Measurements from ENCODE around the gene TSPAN17.
"Not testable (repeated sequence)": the region's sequence is repeated elsewhere in the genome, so short reads cannot be mapped to it uniquely, and the experiment has no call there.

The TSPAN17 gene, protein sequence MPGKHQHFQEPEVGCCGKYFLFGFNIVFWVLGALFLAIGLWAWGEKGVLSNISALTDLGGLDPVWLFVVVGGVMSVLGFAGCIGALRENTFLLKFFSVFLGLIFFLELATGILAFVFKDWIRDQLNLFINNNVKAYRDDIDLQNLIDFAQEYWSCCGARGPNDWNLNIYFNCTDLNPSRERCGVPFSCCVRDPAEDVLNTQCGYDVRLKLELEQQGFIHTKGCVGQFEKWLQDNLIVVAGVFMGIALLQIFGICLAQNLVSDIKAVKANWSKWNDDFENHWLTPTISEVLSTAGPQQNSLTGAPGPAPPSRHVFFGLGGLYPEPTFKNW

GRCh38 chr5:176647030-176647842 lies at the start of gene TSPAN17:
TSPAN17 (plus strand) TSS chr5:176647484; CDS start chr5:176647616, 132 bp downstream.
- TF ChIP-seq CTCF (IDR thresholded peaks at IDR 0.05; ENCODE audit: extremely low read depth, insufficient read depth, missing control alignments): peak; percentile 42

DNA sequence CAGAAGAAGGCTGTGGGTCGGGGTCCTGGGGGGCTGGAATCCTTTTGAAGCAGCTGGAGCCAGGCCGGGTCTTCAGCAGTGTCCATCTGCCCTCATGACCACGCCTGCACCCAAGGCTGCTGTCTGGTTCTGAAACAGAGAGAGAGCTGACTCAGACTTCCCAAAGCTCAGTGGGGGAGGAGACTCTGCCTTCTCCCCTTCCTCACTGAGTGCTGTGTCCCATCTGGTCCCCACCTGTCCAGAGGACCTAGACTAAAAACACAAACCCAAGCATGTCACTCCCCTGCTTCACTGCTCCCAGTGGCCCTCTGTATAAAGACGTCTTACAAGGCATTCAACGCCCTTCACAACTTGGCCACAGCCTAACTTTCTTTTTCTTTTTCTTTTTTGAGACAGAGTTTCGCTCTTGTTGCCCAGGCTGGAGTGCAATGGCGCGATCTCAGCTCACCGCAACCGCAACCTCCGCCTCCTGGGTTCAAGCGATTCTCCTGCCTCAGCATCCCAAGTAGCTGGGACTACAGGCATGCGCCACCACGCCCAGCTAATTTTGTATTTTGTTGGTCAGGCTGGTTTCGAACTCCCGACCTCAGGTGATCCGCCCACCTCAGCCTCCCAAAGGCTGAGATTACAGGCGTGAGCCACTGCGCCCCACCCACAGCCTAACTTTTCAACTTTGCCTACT lies 47.4 kb upstream of the TSPAN17 start:
- not testable (repeated sequence) for DNase-seq (ENCODE audit: low spot score)
- in situ Hi-C loops (cut with MboI; ENCODE audit: low pct_unique_long_range_greater_than_20kb, low sequenced_read_pairs, unreplicated experiment): loop anchor here (25.0 kb wide), 1 partner anchor 863 kb away; no protein-coding TSS in a partner anchor

More at GRCh38 chr5:176647030-176647842, at the start of gene TSPAN17:
- in situ Hi-C loops (cut with MboI; ENCODE audit: low pct_unique_long_range_greater_than_20kb, low sequenced_read_pairs, unreplicated experiment): no loop called here
- peak; percentile 100 for DNase-seq (ENCODE audit: low spot score)

- no peak for DNase-seq (ENCODE audit: low spot score)
- no peak for TF ChIP-seq CTCF (IDR thresholded peaks at IDR 0.05; ENCODE audit: extremely low read depth, insufficient read depth, missing control alignments)
- in situ Hi-C loops (cut with MboI; ENCODE audit: low pct_unique_long_range_greater_than_20kb, low sequenced_read_pairs, unreplicated experiment): no loop called here
Observed at GRCh38 chr5:176601901-176602482, 45.3 kb upstream of the TSPAN17 start.

DNA sequence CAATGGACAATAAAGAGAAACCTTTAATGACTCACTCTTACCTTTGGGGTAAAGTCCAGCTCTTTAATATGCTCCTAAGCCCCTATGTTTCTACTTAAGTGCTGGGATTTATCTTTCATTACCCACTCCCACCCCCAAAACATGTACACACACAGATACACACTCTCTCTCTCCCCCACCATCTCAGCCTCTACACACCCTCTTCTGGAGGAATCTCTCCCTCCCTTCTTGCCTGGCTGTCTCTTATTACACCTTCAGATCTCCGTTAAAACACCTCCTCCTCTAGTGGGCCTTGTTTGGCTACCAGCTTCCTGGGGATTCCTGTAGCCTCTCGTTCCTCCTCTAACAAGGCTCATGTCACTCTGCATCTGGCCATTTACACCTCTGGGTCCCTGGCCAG lies 44.2 kb upstream of the TSPAN17 start:
- in situ Hi-C loops (cut with MboI; ENCODE audit: low pct_unique_long_range_greater_than_20kb, low sequenced_read_pairs, unreplicated experiment): no loop called here
- no peak for TF ChIP-seq CTCF (IDR thresholded peaks at IDR 0.05; ENCODE audit: extremely low read depth, insufficient read depth, missing control alignments)
- DNase-seq (ENCODE audit: low spot score): no peak

DNA sequence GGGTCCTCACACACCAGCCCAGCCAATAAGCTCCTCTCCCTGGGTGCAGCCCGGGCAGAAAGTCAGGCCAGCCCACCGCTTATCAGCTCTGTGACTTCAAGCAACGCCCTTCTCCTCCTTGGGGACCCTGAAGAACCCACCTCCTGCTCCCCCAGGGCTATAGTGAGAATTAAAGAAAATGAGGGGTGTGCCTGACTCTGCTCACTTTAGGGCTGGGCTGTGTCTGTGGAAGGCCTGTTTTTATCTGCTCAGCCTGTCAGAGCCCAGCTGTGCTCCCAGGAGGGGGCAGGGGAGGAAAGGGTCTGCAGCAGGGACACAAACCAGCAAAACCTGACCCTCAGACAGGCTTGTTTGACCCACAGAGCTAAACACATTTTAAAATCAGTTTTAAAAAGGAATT lies 41.3 kb upstream of the TSPAN17 start:
- in situ Hi-C loops (cut with MboI; ENCODE audit: low pct_unique_long_range_greater_than_20kb, low sequenced_read_pairs, unreplicated experiment): no loop called here

GRCh38 chr5:176606875-176607274 lies 40.4 kb upstream of the TSPAN17 start:
- in situ Hi-C loops (cut with MboI; ENCODE audit: low pct_unique_long_range_greater_than_20kb, low sequenced_read_pairs, unreplicated experiment): no loop called here
- TF ChIP-seq CTCF (IDR thresholded peaks at IDR 0.05; ENCODE audit: extremely low read depth, insufficient read depth, missing control alignments): no peak
- DNase-seq (ENCODE audit: low spot score): no peak

More for the DNA sequence above, 41.3 kb upstream of the TSPAN17 start:
- no peak for DNase-seq (ENCODE audit: low spot score)
- TF ChIP-seq CTCF (IDR thresholded peaks at IDR 0.05; ENCODE audit: extremely low read depth, insufficient read depth, missing control alignments): no peak
